ENCODE measurements around the gene PPIP5K1.

GRCh38 chr15:43552986-43553385 is 37.0 kb downstream of the PPIP5K1 start:
- no peak for TF ChIP-seq POLR2A (IDR thresholded peaks at IDR 0.05; ENCODE audit: low read length)
- TF ChIP-seq GATA1 (IDR thresholded peaks at IDR 0.05; ENCODE audit: low read depth, low read length): no peak

Data from erythroblast (primary cell).